Right renal cortex interstitium (tissue), 3 donors: ENCODE data around the gene LRRN2. TPM values are rescaled to one million over a fixed set of nuclear protein-coding genes. Genes with fewer than 3 reads are reported as not detected.

Experiments
- DNase-seq, 3 donors: peaks; one replicate each; pipeline ENCODE4 v3.0.0-alpha.2; 2013; ENCODE audit warnings: low read depth in 3 of 3, low spot score in 2 of 3
- polyA plus RNA-seq, 3 donors: library from polyadenylated mRNA; unstranded; fragments of 120-200 nt; gene quantifications; one replicate each; pipeline ENCODE4 v1.2.1, GENCODE V29; 2013; ENCODE audit not compliant: insufficient read length in 3 of 3

Gene LRRN2
- polyA plus RNA-seq, 3 donors, result 10.6 to 10.7 (median 10.6) TPM

DNA sequence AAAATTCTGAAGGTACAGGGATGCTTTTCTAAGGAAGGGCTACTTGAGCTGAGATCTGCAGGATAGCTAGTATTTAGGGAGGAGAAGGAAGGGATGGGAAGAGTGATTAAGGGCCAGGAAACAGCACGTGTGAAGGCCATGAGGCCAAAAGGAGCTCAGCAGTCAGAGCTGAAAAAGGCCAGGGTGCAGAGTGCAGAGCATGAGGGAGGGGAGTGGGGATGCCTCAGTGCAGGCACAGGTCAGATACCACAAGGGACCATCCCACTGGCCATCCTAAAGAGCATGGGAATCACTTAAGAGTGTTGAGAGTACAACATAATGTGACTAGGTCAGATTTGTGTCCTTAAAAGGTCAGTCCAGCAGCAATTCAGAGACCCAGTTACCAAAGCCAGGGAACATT is 16.0 kb downstream of the LRRN2 start:
- DNase-seq, result no peak

DNA sequence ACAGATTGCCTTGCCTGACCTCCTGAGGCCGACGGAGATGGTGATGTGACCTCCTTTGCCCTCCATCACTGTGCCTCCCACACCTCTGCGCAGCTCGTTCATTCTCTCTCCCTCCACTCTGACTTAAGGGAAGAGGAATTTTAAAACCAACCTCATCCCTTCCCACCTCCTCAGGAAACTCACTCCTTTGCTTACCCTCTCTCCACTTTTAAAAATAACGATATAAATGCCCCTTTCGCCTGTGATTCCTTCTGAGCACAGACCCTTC is 21.2 kb downstream of the LRRN2 start:
- no peak for DNase-seq

DNA sequence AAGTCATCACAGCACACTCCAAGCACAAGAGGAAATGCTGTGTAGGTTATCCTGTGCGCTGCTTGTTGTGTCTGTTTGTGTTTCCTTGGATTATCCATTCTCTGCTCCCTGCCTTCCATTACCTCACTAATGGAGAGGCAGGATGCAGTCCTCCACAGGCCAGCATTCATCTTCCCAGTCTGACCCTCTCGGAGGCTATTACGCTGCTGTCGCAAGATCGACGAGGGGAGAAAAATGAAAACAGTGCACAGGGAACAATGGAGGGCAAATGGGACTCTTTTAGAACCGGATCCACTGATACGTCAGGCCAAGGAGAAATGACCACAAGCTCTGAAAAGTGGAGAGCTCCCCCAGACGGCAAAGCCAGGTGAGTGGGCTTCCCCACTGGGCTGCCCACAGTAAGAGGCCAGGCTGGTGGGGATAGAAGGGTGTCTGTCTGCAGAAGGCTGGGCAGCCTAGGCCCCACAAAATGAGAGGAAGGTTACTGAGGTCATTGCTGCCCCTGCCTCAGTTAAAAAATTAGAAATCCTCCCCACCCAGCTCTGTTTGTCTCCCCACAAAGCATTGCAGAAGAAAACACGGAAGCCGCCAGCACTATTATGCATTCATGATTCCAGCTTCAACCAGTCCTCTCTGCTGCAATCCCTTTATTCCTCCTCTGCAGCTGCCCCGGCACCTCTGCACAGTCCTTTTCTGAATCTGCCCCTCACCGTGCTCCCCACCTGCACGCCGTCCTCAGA is 21.7 kb downstream of the LRRN2 start:
- DNase-seq, result no peak

DNA sequence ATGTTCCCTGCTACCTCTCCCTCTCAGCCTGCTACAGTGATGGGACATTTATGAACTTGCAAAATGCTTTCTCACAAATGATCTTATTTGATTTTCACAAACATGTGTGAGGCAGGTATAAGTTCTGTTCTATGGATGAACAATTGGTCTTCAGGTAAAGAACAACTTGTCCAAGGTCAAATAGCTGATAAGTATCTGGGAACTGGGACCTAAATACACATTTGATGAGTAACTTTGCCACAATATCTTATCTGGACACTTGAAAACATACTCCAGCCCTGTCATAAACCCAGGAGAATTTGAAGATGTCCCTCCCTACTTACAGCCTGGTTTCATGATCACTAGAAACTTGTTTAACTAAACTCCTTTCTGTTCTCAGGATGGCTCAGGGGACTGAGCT is 23.0 kb downstream of the LRRN2 start:
- no peak for DNase-seq

DNA sequence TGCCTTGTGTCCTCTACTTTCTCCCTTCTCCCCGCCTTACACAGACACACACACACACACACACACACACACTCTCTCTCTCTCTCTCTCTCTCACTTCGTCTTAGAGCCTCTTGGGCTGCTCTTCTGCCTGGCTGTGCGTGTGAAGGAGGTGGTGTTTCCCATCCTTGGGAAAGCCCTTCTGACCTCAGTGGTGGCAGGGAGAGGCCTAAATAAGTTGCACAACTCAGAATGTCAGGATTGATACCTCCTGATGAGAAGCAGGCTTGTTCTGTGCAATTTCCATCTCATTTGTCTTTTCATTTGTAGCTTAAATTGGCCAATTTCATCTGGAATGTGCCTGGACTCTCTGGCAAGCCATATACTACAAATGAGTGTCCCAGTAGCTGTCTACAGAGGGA is 25.0 kb downstream of the LRRN2 start:
- no peak for DNase-seq

DNA sequence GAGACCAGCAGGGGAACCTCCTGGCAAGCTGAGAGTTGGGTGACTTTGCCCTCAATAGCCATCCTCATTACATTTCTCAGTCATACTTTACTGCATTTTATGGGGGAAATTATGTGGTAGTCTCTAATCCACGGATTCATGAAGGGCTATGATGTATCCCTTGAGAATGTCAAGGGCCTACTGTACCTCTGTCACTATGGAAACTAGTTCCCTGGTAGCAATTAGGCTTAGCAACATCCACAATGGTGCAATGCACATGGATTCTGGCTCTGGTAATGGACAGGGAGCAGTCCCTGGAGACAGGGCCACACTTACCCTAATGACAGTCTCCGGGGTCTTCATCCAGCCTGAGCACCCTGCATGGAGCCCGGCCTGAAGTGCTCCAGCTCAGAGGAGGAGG is 26.5 kb downstream of the LRRN2 start:
- no peak for DNase-seq

DNA sequence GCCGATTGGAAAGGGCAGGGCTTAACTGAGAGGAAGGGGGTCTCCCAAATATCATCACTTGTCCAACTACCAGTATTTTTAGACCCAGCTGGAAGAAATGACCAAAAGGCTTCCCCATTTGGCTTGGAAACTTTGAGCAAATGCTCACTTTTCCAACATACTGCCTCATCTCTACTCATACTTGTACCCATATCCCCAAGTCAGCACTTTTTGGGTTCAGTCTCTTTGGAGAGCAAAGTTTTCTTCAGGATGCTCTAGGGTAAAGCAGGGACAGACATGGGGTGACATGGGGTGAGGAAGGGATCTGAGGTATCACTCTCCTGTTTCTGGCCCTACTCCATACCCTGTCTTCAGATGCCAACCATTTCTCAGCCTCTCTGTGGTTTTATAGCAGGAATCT is 27.2 kb downstream of the LRRN2 start:
- no peak for DNase-seq

DNA sequence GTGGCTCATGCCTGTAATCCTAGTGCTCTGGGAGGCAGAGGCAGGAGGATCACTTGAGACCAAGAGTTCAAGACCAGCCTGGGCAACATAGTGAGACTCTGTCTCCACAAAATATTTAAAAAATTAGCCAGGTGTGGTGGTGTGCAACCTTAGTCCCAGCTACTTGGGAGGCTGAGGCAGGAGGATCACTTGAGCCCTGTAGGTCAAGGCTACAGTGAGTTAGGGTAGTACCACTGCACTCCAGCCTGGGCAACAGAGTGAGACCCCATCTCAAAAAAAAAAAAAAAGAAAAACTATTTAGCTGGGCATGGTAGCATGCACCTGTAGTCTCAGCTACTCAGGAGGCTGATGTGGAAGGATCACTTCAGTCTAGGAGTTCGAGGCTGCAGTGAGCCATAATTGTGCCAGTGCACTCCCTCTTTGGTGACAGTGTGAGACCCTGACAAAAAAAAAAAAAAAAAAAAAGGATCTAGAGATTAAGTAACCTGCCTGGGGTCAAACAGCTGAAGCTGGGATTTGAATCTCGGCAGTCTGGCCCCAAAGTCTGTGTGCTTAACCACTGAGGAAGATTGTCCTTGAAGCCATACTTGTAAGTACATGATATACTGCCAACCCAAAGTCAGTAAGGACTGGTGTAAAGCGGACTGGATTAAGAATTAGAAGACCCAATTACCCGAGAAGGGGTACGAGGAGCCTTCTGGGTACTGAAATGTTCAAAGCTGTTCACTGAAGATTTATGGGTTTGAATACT is 31.8 kb downstream of the LRRN2 start:
- DNase-seq, result no peak

DNA sequence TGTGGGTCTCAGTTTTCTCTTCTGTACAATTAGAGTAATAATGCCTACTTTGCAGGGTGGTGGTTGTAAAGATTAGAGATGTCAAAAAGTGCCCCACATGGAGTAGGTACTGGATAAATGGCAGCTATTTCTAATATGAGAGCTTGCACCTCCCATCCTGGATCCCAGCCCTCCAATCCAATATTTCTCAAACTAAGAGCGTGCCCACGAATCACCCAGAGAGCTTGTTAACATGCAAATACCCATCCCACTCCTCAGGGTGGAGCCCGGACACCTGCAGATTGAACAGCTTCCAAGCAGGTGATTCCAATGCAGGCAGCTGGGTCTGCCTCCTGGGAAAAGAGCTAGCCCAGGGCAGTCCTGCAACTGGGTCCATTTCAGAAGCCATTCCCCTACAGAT is 33.0 kb downstream of the LRRN2 start:
- DNase-seq, result no peak

DNA sequence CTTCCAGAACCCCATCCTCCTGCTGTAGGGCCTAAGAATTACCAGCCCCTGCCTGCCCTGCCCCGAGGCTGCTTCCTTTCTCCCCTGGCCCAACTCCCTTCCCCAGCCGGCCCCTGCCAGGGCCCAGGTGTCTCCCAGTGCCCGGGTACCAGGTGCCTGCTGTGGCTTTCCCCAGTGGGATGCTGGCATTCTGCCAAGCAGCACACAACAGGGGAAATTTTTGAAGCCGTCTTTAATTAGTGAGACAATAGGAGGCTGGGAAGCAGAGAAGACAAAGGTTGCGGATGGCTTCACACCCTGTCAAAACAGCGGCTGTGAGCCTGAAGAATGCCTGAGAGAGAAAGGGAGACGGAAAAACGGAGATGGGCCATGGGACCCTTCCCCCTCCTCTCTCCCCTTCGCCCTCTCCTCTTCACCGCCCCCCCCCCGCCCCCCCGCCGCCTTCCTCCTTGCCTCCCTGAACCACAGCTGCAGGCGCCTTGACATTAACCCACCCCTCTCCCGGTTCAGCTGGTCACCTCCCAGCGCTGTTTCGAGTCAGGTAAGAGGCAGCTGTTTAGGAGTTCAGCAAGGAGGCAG is 33.6 kb downstream of the LRRN2 start:
- DNase-seq, result no peak

DNA sequence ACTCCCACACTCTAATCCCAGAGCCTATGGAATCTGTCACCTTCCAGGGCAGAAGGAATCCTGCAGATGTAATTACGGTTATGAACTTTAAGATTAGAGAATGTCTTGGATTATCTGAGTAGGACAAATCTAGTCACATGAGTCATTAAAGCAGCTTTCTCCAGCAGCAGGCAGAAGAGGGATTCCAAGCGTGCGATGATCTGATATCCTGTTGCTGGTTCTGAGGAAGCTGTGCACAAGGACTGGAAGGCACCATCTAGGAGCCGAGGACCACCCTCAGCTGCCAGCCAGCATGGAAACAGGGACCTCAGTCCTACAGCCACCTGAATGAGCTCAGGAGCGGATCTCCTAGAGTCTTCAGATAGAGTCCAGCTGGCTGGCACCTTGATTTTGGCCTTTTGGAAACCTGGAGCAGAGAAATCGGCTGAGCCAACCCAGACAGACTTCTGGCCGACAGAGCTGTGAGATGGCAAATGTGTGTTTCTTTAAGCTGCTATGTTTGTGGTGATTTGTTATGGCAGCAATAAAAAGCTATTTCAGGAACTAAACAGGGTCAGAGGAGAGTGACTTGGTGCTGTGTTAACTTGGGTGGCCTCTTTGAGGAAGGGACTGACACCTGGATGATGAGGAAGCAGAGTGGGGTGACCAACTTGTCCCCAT is 34.5 kb downstream of the LRRN2 start:
- no peak for DNase-seq

DNA sequence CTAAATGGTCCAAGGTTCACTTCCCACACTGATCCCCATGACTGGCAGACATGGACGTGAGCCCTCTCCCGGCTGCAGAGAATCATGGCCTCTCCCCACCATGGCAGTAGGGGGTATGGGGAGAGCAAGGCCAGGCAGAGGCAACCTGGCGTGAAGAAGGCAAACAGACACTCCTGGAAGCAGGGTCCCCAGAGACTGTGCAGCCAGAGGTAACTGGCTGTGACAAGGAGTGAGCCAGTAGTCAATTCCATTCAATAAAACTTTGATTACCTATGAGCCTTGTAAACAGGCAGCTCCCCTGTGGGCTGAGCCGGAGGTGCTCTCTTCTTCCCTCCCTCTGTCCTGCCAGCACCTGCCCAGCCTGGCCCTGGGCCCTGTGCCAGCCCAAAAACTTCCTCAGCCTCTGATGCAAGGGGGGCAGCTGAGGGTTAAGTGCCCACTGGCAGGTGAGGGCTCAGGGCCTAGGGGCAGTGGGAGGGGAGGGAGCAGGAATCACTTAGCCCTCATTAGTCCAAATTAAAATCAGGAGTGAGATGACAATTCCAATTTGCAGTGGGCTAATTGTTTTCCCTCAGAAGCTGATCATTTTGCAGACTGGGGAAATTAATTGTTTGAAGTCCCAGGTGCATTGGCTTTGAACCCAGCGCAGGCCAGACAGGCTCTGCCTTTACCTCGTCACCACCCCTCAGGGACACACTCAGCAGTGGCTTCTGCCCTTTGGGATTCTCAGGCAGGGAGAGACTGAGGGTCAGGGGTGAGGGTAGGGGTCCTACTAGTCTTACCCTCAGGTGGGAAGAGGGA is 35.6 kb downstream of the LRRN2 start:
- no peak for DNase-seq

DNA sequence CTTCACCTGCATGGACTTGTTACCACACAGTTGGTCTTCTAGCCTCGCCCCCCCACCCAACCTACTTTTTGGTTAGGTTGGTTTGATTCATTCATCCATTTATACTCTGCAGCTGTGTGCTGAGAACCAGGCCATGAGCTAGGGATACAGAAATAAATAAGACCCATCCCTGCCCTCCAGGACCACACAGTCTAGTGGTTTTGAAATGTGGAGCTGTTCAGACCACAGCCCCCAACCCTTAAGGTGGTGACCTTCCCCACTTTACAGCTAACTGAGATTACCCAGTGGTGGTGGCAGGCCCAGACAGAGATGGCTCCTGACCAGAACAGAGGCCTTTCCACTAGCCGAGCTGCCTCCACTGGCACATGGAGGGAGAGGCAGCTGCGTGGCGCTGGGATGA is 37.0 kb downstream of the LRRN2 start:
- DNase-seq, result no peak

DNA sequence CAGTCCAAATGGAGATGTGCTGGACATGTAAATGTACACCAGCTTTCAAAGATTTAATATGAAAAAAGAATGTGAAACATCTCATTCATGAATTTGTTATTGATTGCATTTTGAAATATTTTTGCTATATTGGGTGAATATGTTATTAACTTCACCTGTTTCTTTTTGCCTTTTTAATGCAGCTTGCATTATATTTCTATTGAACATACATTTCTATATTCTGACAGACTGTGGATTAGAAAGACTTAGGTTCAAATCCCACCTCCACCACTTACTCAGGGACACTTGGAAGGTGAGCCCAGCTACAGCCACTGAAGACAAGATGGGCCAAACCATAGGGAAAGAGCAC is 37.8 kb downstream of the LRRN2 start:
- no peak for DNase-seq

DNA sequence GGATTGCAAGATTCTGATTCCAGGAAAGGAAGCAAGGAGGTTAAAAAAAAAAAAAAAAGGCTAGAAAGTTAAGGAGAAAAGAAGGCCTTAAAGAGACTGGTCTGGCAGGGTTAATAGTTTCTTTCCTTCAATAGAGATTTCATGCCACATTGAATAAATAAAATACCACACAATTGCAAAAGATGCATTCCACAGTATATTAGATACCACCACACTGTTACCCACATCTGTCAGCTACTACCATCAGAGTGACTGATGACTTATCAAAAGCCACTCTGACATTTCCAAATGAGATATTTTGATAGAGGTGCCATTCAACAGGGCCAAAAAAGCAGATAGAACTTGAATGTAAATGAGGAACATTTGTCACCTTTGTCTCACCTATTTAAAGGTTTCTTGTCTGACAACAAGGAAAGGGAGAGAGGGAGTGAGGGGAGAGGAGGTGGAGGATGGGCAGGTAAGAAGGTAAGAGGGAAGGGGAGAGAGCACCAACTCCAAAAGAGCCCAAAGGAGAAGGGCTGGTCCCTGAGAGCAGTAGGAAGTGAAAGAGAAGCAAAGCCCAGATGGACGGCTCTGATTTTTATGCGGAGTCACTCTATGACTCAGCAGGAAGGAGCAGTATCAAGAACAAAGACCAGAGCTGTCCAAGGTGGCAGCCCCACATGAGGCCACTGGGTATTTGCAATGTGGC is 38.3 kb downstream of the LRRN2 start:
- DNase-seq, result no peak

DNA sequence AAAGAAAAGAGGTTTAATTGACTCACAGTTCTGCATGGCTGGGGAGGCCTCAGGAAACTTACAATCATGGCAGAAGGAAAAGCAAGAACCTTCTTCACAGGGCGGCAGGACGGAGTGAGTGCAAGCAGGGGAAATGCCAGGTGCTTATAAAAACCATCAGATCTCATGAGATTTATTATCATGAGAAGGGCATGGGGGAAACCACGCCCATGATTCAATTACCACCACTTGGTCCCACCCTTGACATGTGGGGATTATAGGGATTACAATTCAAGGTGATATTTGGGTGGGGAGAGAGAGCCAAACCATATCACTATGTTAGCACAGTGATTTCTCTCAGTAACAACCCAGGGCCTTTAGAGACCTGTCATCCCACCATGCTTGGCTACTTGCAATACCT is 39.9 kb downstream of the LRRN2 start:
- no peak for DNase-seq

DNA sequence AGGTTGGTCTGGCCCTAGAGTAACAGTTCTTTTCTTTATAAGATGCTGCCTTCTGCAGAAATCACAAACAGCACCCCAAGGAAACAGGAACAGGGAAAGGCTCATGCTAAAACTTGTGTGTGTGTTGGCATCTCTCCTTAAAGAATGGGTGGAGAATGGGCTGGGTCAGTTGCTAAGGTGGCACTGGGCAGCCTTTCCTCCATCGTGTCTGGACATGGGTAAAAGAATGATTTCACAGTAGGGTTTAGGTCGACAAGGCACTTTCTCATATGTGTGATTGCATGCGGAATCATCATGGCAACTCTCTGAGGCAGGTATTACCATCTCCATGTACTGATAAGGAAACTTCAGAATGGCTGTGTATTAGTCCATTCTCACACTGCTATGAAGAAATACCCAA is 40.3 kb downstream of the LRRN2 start:
- DNase-seq, result no peak

DNA sequence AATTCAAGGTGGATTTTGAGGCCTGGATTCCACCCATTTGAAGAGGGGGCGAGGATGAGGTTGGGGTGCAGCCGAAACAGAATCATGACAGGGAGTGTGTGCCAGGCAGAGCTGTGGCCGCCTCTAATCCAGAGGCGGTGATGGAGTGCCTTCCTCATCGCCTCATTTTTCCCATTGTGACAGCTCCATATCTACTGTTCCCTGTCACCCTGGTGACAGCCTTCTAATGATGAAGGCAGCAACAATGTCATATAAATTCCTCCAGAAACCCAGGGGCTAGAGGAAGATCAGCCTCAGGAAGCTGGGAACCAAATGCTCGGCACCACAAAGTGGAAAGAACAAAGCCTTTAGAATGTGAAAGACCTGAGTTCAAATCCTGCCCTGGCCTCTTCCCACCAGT is 42.0 kb downstream of the LRRN2 start:
- no peak for DNase-seq

DNA sequence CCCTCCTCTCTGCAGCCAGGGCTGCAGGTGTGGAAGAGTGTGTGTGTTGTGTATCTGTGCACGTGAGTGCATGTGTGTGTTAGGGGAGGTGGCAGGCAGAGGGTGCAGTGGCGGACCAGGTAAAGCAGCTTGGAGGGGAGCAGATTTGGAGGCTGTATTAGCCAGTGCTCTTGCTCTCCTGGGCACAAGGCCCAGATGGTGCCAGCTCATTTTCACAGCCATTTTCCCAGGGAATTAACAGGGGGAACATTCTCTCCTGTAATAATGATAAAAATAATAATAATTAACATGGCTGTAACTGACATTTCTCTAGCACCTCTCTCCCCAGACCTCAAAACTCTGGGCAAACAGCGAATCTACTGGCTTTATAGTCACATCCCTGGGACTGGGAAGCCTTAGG is 43.6 kb downstream of the LRRN2 start:
- no peak for DNase-seq

DNA sequence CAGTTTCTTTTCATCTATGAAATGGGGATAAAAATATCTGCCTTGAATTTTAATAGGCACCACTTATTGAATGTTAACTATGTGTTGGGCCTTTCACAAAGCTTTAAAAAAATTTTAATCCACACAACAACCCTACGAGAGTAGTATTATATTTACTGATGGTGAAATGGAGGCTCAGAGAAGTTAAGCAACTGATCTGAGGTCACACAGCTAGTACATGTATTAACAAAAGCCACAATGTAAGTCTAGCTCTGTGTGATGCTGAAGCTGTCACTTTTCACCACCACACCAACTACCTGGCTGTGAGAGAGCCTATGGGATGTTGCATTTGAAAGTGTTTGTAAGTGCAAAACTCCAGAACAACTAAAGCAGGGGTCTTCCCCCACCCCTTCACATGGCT is 44.1 kb downstream of the LRRN2 start:
- no peak for DNase-seq

DNA sequence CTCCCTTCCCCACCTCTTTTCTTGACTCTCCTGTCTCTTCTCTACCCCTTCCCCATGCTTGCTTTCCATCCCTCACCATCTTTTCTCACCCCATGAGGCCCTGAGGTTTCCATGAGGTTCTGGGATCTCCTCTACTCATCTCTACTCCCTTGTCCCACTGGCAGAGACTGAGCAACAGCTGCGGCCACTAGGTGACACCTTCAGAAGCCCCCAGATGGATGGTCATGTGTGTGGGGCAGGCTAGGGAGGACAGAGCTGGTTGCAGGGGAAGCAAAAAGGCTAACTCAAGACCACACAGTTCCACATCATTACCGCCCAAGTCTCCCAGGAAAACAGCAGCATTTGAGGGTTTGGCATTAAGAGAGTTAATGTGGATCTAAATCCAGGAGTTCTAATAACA is 45.0 kb downstream of the LRRN2 start:
- no peak for DNase-seq
